H1 (cell line): ENCODE results near the gene EEPD1. TPM values are rescaled to one million over a fixed set of nuclear protein-coding genes. Genes with fewer than 3 reads are reported as not detected.

Experiments
- CBX8 ChIP-seq: fragments of 300-800, 300-1000 bp; sonication (generic); IDR thresholded peaks from 2 replicates; pipeline ENCODE4 v1.7.1; 2016; ENCODE audit warnings: low read depth, low read length, borderline replicate concordance
- RNF2 ChIP-seq: fragments of 200-900, 300-1000 bp; sonication (generic); IDR thresholded peaks from 2 replicates; pipeline ENCODE4 v1.7.1; 2016; ENCODE audit warnings: borderline replicate concordance, low read depth, mild to moderate bottlenecking, antibody characterized with exemption, low read length; ENCODE audit not compliant: poor library complexity, severe bottlenecking; ENCODE audit errors: missing control alignments
- polyA plus RNA-seq, 7 experiments: library from polyadenylated mRNA; depleted of rRNA in 3 of 7; stranded (reverse) in 5 of 7; unstranded in 2 of 7; fragments of >200 nt in 5 of 7; fragments of 200-250 nt in 2 of 7; gene quantifications; 1 replicate in 5 of 7; 2 replicates in 1 of 7; 4 replicates in 1 of 7; pipeline versions ENCODE4 v1.2.1 to v1.2.3, GENCODE V29; 2011 to 2013; ENCODE audit warnings: missing spikeins in 2 of 7, mixed read lengths in 2 of 7
- total RNA-seq: library from RNA; stranded (reverse); fragmentation: NEBNext Ultra II Directional; extraction: Animal tissue kit (Norgen Biotek cat#: 25700); gene quantifications from 2 replicates; pipeline ENCODE4 v1.2.1, GENCODE V29; 2021
- TF ChIP-seq, protein P1 (sequence below): IDR thresholded peaks from 2 replicates; pipeline ENCODE4 v1.6.1; 2012; ENCODE audit warnings: inconsistent platforms

EEPD1 gene
- total and polyA plus RNA-seq, 2 of the 8 experiments (the other 6 are each of a cell fraction or from before 2014, with no cell fraction given), result 3.1 to 7.8 TPM

DNA sequence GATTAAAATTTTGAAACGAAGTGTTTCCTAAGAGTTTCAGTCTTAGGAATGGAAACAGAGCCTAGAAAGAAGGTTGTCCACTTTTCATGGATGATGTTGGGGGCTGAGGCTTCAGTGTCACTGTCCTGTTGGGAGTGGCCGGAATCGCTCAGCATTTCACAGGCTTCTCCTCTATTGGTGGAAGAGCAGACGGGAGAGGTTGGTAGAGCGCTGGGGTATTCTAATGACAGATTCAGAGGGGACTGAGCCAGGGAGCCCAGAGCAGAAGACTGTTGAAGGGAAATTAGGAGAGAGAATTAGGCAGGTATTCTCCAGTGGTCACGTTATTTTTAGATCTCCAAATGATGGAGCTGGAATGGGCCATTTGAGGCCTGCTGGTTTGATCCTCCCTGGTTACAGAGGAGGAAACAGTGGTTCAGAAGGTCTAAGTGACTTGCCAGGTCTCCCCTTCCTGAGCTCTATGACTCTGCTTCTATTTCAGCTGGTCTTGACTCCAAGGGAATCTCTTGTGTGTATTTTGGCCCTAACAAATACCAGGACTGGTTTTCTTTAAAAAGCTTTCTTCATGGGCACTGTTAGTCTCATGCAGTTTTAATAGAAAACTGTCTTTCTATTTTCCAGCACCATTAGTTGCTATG lies 35.7 kb upstream of the EEPD1 start (continued):
- no peak for TF ChIP-seq CBX8
- TF ChIP-seq, protein P1, sequence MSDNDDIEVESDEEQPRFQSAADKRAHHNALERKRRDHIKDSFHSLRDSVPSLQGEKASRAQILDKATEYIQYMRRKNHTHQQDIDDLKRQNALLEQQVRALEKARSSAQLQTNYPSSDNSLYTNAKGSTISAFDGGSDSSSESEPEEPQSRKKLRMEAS, result no peak
- no peak for TF ChIP-seq RNF2
- TF ChIP-seq, all 59 proteins: peak for 0
